GM18519 (cell line): ENCODE results near the gene OR51M1.
"Not testable (repeated sequence)": the region's sequence is repeated elsewhere in the genome, so short reads cannot be mapped to it uniquely, and the experiment has no call there.

ENCODE experiments used
- ATAC-seq: cut with Tn5 transposase; IDR thresholded peaks from one replicate; pipeline ENCODE4 v1.9.1; 2021; ENCODE audit warnings: mild to moderate bottlenecking, moderate library complexity; ENCODE audit not compliant: unreplicated experiment, low FRiP score

OR51M1 gene, protein sequence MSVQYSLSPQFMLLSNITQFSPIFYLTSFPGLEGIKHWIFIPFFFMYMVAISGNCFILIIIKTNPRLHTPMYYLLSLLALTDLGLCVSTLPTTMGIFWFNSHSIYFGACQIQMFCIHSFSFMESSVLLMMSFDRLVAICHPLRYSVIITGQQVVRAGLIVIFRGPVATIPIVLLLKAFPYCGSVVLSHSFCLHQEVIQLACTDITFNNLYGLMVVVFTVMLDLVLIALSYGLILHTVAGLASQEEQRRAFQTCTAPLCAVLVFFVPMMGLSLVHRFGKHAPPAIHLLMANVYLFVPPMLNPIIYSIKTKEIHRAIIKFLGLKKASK

GRCh38 chr11:5383576-5383975 is at the start of gene OR51M1:
Gene OR51M1 (plus strand): TSS chr11:5383812. CDS start chr11:5389399, 5,587 bp downstream.
- ATAC-seq = no peak

- no peak for ATAC-seq
Measured at GRCh38 chr11:5335170-5335569, 48.4 kb upstream of the OR51M1 start.

- no peak for ATAC-seq
Measured at GRCh38 chr11:5336331-5336730, 47.3 kb upstream of the OR51M1 start.

DNA sequence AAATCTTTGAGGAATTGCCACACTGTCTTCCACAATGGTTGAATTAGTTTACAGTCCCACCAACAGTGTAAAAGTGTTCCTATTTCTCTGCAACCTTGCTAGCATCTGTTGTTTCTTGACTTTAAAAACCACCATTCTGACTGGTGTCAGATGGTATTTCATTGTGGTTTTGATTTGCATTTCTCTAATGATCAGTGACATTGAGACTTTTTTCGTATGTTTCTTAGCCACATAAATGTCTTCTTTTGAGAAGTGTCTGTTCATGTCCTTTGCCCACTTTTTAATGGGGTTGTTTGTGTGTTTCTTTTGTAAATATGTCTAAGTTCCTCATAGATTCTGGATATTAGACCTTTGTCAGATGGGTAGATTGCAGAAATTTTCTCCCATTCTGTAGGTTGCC is 46.4 kb upstream of the OR51M1 start:
- ATAC-seq = not testable (repeated sequence)

GRCh38 chr11:5339771-5340322 is 43.8 kb upstream of the OR51M1 start:
- no peak for ATAC-seq

GRCh38 chr11:5343474-5344335 is 39.9 kb upstream of the OR51M1 start, which contains the start of gene OR51B5:
Gene OR51B5 (minus strand): TSS chr11:5343524. CDS start chr11:5343524, 0 bp downstream.
- no peak for ATAC-seq

- no peak for ATAC-seq
Measured at GRCh38 chr11:5345831-5346230, 37.8 kb upstream of the OR51M1 start.

DNA sequence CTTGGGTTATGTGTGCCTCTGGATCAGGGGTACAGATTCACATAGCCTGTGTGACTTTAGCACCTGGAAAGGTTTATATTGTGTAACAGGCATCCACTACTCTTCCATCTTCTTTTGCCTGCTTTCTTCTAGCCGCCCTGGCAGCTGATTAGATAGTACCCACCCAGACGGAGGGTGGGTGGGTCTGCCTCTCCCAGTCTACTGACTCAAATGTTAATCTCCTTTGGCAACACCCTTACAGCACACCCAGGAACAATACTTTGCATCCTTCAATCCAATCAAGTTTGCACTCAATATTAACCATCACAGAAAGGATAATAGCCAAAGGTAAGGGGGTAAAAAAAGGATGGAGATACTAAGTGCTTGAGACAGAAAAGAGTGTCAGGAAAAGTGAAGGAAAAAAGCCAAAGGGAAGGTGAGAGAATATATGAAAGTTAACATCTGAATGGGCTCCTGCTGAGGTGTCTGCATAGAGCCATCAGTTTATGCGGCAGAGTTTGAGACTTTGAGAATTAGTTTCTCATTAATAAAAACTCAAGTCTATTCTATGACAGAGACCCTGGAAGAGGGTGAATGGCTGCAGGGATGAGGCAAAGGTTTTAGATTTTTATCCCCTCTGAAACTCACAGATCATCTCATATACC is 34.9 kb upstream of the OR51M1 start:
- ATAC-seq = no peak

DNA sequence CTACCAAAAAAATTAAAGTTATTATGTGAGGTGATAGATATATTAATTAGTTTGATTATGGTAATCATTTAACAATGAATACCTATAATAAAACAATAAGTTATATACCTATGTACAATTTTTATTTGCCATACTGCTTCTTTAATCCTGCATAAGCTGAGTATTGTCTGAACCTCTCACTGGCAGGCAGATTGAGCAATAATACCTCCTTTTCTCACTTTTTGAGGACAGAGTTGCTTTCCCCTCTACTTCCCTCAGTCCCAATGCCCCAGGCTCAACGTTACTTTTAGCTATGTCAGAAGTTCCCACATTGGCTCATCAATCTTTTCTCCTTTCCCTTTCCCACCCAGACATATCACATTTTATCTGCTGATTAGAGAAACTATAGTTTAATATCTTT is 34.1 kb upstream of the OR51M1 start:
- no peak for ATAC-seq

GRCh38 chr11:5351208-5351607 is 32.4 kb upstream of the OR51M1 start, which contains the start of gene OR51B6:
Gene OR51B6 (plus strand): TSS chr11:5351508. CDS start chr11:5351508, 0 bp downstream.
- ATAC-seq = no peak

GRCh38 chr11:5356031-5356430 is 27.6 kb upstream of the OR51M1 start:
- ATAC-seq = not testable (repeated sequence)

- ATAC-seq = no peak
Measured at GRCh38 chr11:5362017-5362625, 21.5 kb upstream of the OR51M1 start.

DNA sequence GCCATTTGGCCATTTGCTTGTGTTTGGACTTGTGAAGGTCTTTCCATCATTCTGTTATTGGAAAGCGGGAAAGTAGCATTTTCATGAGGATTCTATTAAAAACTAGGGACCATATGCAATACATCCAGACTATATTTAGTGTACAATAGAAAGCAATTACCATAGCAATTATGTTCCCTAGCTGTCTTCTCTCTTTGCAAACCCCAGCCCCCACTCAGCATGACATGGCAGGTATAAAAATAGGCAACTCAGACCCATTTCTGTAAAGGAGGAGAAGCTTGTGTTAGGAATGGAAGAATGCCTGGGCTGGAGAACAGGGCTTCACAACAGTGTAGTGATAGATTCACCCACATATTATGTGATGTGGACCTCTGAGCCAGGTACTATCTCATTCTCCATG is 19.9 kb upstream of the OR51M1 start:
- no peak for ATAC-seq

DNA sequence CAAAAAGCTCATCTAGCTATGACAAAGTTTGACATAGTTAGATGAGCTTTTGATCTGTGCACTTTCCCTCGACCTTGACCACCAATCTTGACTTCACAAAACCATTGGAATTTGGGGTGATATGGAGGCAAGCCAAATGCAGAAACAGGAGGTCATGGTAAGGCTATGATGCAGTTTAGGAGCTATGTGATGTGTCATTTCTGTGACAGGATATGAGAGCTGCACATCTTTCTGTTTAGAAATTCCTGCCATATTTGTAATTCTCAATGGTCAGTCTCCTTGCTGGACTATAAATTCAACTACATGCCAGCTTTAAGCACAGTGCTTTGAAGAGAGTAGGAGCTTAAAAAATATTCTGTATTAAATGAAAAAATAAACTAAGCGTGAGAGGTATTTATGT is 19.4 kb upstream of the OR51M1 start:
- no peak for ATAC-seq

DNA sequence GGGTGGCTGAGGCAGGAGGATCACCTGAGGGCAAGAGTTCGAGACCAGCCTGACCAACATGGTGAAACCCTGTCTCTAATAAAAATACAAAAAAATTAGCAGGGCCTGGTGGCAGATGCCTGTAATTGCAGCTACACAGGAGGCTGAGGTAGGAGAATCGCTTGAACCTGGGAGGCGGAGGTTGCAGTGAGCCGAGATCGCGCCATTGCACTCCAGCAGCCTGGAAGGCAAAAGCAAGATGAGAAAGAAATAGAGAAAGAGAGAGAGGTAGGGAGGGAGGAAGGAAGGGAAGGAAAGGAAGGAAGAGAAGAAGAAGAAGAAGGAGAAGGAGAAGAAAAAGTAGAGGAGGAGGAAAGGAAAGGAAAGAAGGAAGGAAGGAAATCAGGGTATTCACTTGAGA is 17.2 kb upstream of the OR51M1 start:
- ATAC-seq = not testable (repeated sequence)

- no peak for ATAC-seq
Measured at GRCh38 chr11:5366856-5367255, 16.8 kb upstream of the OR51M1 start.

- ATAC-seq = no peak
Measured at GRCh38 chr11:5367448-5368074, 16.1 kb upstream of the OR51M1 start.

GRCh38 chr11:5368502-5369043 is 15.0 kb upstream of the OR51M1 start:
- no peak for ATAC-seq

GRCh38 chr11:5369789-5370188 is 13.8 kb upstream of the OR51M1 start:
- no peak for ATAC-seq
